Loucy (cell line): Measurements from ENCODE around the gene MARCO.

Source experiments
- H2AFZ ChIP-seq: fragments of 200-600 bp; sonication (generic); 2 replicates; pipeline ENCODE4 v1.6.0; 2016; ENCODE audit warnings: antibody characterized with exemption, mild to moderate bottlenecking, low read length, moderate library complexity
- H3F3A ChIP-seq: fragments of 200-600 bp; 2 replicates; pipeline ENCODE4 v1.6.0; 2016; ENCODE audit warnings: antibody characterized with exemption, low read depth, mild to moderate bottlenecking
- H3K27me3 ChIP-seq: fragments of 200-600 bp; sonication (generic); 2 replicates; pipeline ENCODE4 v1.6.1; 2014; ENCODE audit warnings: low read length, mild to moderate bottlenecking; ENCODE audit not compliant: insufficient read depth, poor library complexity, severe bottlenecking
- H3K36me3 ChIP-seq: fragments of 200-600 bp; sonication (generic); 2 replicates; pipeline ENCODE4 v1.6.1; 2016; ENCODE audit warnings: low read length; ENCODE audit not compliant: insufficient read depth
- H3K4me1 ChIP-seq: fragments of 200-600 bp; sonication (generic); 2 replicates; pipeline ENCODE4 v1.5.1; 2014; ENCODE audit warnings: low read length, mild to moderate bottlenecking; ENCODE audit not compliant: insufficient read depth, poor library complexity, severe bottlenecking
- H3K4me2 ChIP-seq: fragments of 200-600 bp; sonication (generic); 2 replicates; pipeline ENCODE4 v1.6.0; 2014; ENCODE audit warnings: antibody characterized with exemption, low read length, low read depth, mild to moderate bottlenecking; ENCODE audit not compliant: poor library complexity, severe bottlenecking
- H3K4me3 ChIP-seq: fragments of 200-600 bp; sonication (generic); 2 replicates; pipeline ENCODE4 v1.5.1; 2014; ENCODE audit warnings: low read length, mild to moderate bottlenecking, mixed read lengths; ENCODE audit not compliant: poor library complexity, severe bottlenecking
- H3K79me2 ChIP-seq: fragments of 200-600 bp; sonication (generic); 2 replicates; pipeline ENCODE4 v1.6.1; 2014; ENCODE audit warnings: low read length; ENCODE audit not compliant: insufficient read depth
- H3K9ac ChIP-seq: fragments of 200-600 bp; sonication (generic); 2 replicates; pipeline ENCODE4 v1.6.0; 2014; ENCODE audit warnings: mild to moderate bottlenecking, low read depth, low read length, moderate library complexity; ENCODE audit not compliant: poor library complexity, severe bottlenecking
- H3K9me2 ChIP-seq: fragments of 200-600 bp; sonication (generic); replicated peaks from 2 replicates; pipeline ENCODE4 v1.6.1; 2016; ENCODE audit warnings: low read depth, low read length, mixed read lengths
- H3K9me3 ChIP-seq: fragments of 200-600 bp; sonication (generic); 2 replicates; pipeline ENCODE4 v1.6.1; 2014; ENCODE audit warnings: mild to moderate bottlenecking, antibody characterized with exemption, low read length, low read depth; ENCODE audit not compliant: insufficient read depth
- H4K20me1 ChIP-seq: fragments of 200-600 bp; sonication (generic); 2 replicates; pipeline ENCODE4 v1.6.0; 2014; ENCODE audit warnings: antibody characterized with exemption, low read length, mild to moderate bottlenecking; ENCODE audit not compliant: insufficient read depth, poor library complexity, severe bottlenecking
- CTCF ChIP-seq: fragments of 200-600 bp; sonication (generic); conservative IDR thresholded peaks from 2 replicates; pipeline ENCODE4 v1.5.1; 2014; ENCODE audit warnings: mild to moderate bottlenecking, antibody characterized with exemption, low read length
- EZH2phosphoT487 ChIP-seq: fragments of 200-600 bp; IDR thresholded peaks from 2 replicates; pipeline ENCODE4 v1.6.1; 2018; ENCODE audit warnings: antibody characterized with exemption, mild to moderate bottlenecking, moderate library complexity, borderline replicate concordance

MARCO gene

GRCh38 chr2:118913803-118914645 lies 28.0 kb upstream of the MARCO start:
- Histone ChIP-seq H3F3A (no peaks in the 10 kb centered on the region), H3K4me3 (no peak overlapping the region), H3K4me1 (no peaks in the 10 kb centered on the region), H3K27me3 (no peaks in the 10 kb centered on the region), H4K20me1 (no peaks in the 10 kb centered on the region), H3K79me2 (no peaks in the 10 kb centered on the region), H3K36me3 (no peaks in the 10 kb centered on the region), H2AFZ (no peak overlapping the region), H3K9me3 (no peaks in the 10 kb centered on the region), H3K9me2 (no peaks in the 10 kb centered on the region), H3K4me2 (no peak overlapping the region), H3K9ac (no peak overlapping the region)
- TF ChIP-seq EZH2phosphoT487, result no peak
- no peak for TF ChIP-seq CTCF

GRCh38 chr2:118914721-118915453 lies 27.1 kb upstream of the MARCO start:
- Histone ChIP-seq H3F3A (no peaks in the 10 kb centered on the region), H4K20me1 (no peaks in the 10 kb centered on the region), H3K9me3 (no peaks in the 10 kb centered on the region), H3K4me3 (no peak overlapping the region), H3K4me1 (no peaks in the 10 kb centered on the region), H3K9me2 (no peaks in the 10 kb centered on the region), H3K36me3 (no peaks in the 10 kb centered on the region), H2AFZ (no peak overlapping the region), H3K79me2 (no peaks in the 10 kb centered on the region), H3K9ac (no peak overlapping the region), H3K27me3 (no peaks in the 10 kb centered on the region), H3K4me2 (no peak overlapping the region)
- no peak for TF ChIP-seq CTCF

- H3K9me2 ChIP-seq, result no peaks in the 10 kb centered on the region
- no peaks in the 10 kb centered on the region for H3F3A ChIP-seq
- H3K36me3 ChIP-seq, result no peaks in the 10 kb centered on the region
- no peak overlapping the region for H2AFZ ChIP-seq
- no peak overlapping the region for H3K4me2 ChIP-seq
- no peaks in the 10 kb centered on the region for H3K9me3 ChIP-seq
- no peak overlapping the region for H3K4me3 ChIP-seq
- no peak overlapping the region for H3K9ac ChIP-seq
- TF ChIP-seq EZH2phosphoT487 (no peak), CTCF (no peak)
- H3K79me2 ChIP-seq, result no peaks in the 10 kb centered on the region
- H3K4me1 ChIP-seq, result no peaks in the 10 kb centered on the region
- H3K27me3 ChIP-seq, result no peaks in the 10 kb centered on the region
- H4K20me1 ChIP-seq, result no peaks in the 10 kb centered on the region
Observed at GRCh38 chr2:118918017-118918416, 24.0 kb upstream of the MARCO start.
